ENCODE results near the gene EMC9.

EMC9 gene

DNA sequence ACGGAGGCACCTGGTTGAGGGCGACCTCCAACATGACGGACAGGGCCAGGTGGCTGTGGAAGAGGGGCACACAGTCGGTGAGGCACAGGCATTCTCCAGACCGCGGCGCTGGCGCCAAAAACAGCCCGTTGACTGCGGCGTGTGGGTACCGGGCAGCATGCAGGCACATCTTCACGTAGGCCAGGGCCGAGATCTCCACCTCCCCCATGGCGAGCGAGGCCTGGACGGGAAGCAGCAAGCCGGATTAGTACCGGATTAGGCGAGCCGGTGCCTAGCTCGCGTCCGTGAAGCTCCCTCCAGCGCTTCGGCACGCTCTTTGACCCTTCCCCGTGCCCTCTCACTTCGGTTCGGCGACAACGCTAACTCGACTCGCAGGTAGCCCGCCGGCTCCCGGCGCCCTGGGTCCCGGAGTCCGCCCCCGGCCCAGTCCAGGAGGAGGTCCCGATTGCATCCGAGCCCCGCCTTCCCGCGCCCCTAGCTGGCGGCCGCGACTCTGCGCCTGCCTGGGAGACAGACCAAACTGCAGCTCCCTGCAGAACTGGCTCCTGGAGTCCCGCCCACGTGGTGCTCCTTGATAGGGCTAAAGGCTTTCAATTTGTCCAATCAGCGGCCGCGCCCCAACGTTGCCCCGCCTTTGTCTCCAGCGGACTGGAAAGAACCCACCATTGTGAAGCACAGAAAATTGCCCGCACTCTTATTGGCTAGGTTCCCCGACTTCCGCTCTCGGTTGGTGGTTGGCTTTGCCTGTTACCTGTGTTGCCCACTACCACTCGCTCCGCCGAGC is at the start of gene EMC9:
Gene EMC9, minus strand, starts transcription at position 495 of the 784 bp plus-strand sequence. Its CDS starts 287 bp downstream, at position 208.
- in situ Hi-C loops (cut with MboI; ENCODE audit: low sequenced_read_pairs) = no loop called here

DNA sequence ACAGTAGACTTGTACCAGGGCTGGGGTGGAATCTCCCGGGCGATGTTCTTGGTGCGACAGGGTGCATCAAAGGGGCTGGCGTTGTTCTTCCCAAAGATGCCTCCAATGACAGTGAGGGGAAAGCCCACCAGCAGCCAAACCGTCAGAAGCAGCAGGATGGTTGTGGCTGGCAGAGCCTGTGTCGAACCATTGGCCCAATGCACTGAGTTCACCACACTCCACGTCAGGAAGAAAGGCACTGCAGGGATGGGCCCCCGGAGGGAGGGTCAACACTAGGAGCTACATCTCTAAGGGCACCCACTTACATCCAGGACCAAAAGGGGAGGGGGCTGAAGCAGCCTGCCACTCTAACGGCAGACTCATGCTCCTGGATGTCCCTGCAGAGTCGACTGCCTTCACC is 49.0 kb upstream of the EMC9 start:
- in situ Hi-C loops (cut with MboI; ENCODE audit: low sequenced_read_pairs) = no loop called here

DNA sequence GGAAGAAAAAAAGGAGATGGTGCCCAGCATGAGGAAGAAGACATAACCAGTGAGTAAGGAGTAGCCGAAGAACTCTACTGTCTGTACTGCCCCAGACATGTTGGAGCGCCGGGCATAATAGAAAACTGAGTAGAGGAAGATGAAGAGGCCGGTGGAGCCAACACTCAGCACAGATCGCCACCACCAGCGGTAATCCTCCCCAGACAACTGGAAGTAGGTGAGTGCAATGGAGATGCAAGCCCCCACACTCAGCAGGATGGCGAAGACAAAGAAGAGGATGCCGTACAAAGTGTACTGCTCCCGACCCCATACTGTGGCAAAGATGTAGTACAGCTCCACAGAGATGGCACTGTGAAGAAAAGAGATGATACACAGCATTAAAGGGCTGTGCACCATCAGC is 48.1 kb upstream of the EMC9 start:
- in situ Hi-C loops (cut with MboI; ENCODE audit: low sequenced_read_pairs) = no loop called here

- in situ Hi-C loops (cut with MboI; ENCODE audit: low sequenced_read_pairs) = no loop called here
Observed at GRCh38 chr14:24189059-24189375, 47.6 kb upstream of the EMC9 start.

- in situ Hi-C loops (cut with MboI; ENCODE audit: low sequenced_read_pairs) = no loop called here
Observed at GRCh38 chr14:24188251-24189058, 47.1 kb upstream of the EMC9 start, which contains the start of gene IPO4. Gene IPO4 (minus strand): TSS chr14:24188816. CDS start chr14:24188787, 29 bp downstream.

- in situ Hi-C loops (cut with MboI; ENCODE audit: low sequenced_read_pairs) = no loop called here
Observed at GRCh38 chr14:24187539-24187915, 46.1 kb upstream of the EMC9 start.

GRCh38 chr14:24186831-24187538 is 45.6 kb upstream of the EMC9 start:
- in situ Hi-C loops (cut with MboI; ENCODE audit: low sequenced_read_pairs) = no loop called here

GRCh38 chr14:24185741-24186140 is 44.4 kb upstream of the EMC9 start:
- in situ Hi-C loops (cut with MboI; ENCODE audit: low sequenced_read_pairs) = no loop called here

DNA sequence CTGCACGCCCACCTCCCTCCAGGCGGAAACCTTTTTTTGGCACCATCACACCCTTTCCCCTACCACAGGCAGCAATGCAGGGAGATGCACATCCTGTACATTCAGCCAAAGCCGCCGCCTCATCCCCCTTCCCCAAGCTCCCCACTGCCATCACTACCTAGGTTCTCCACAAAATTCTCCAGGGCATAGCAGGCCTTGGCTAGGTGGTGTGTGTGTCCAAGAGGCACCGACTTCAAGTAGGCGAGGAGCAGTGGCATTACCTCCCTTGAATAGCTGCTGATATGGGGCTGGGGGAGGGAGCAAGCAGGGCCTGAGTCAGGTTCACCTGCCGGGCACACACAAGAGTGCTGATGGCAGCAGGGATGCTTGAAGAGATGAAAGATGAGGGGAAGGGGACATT is 43.6 kb upstream of the EMC9 start:
- in situ Hi-C loops (cut with MboI; ENCODE audit: low sequenced_read_pairs) = no loop called here

- in situ Hi-C loops (cut with MboI; ENCODE audit: low sequenced_read_pairs) = no loop called here
Observed at GRCh38 chr14:24184104-24184970, 42.9 kb upstream of the EMC9 start.

DNA sequence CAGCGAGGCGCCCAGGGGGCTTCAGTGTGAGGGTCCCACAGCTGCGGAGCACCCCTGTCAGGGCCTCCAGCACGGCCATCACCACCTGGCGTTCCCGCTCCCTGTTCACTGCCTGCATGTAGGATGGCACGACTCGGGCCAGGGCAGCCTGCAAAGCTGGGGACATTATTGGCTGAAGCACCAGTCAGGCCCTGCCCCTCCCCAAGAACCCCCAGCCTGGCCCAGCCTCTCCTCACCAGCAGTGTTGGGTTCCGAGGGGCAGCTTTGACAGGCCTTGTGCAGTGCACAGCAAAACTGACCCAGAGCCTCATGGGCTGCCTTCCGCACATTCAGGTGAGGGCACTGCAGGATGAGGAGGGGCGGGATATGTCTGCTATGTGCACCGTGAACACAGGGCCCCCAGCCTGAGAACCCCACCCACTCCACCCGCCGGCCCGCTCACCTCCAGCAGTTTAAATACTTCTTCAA is 41.7 kb upstream of the EMC9 start:
- in situ Hi-C loops (cut with MboI; ENCODE audit: low sequenced_read_pairs) = no loop called here

- in situ Hi-C loops (cut with MboI; ENCODE audit: low sequenced_read_pairs) = no loop called here
Observed at GRCh38 chr14:24182110-24182882, 40.9 kb upstream of the EMC9 start.

DNA sequence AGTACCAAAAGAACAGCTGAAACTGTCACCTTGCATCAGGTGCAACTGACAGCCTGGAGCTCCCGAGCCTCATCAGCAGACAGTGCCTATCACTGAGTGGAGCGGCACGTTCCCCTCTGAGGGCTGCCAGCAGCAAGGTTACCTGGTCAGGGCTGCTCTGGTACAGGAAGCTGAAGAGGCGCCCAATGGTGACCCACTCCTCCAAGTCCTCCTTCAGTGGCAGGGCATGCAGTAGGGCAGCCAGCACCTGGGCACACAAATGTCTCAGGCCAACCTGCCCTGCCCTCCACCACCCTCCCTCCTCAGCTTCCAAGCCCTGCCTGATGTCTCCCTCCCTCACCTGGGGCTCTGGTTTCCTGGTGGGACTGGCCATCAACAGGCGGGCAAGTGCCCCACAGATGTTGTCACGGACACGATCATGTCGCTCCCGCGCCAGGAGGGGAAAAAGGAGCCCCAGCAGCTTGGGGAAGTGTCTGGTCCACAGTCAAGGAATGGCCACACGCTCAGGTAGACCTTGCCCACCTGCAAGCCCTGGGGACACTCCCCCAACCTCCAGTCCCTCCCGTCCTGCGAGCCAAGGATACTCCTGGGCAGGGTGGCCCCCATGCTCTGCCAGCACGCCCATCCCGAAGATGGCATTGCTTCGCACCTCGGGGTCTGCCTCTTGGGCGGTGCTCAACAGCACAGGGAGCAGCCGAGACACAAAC is 40.1 kb upstream of the EMC9 start:
- in situ Hi-C loops (cut with MboI; ENCODE audit: low sequenced_read_pairs) = no loop called here

DNA sequence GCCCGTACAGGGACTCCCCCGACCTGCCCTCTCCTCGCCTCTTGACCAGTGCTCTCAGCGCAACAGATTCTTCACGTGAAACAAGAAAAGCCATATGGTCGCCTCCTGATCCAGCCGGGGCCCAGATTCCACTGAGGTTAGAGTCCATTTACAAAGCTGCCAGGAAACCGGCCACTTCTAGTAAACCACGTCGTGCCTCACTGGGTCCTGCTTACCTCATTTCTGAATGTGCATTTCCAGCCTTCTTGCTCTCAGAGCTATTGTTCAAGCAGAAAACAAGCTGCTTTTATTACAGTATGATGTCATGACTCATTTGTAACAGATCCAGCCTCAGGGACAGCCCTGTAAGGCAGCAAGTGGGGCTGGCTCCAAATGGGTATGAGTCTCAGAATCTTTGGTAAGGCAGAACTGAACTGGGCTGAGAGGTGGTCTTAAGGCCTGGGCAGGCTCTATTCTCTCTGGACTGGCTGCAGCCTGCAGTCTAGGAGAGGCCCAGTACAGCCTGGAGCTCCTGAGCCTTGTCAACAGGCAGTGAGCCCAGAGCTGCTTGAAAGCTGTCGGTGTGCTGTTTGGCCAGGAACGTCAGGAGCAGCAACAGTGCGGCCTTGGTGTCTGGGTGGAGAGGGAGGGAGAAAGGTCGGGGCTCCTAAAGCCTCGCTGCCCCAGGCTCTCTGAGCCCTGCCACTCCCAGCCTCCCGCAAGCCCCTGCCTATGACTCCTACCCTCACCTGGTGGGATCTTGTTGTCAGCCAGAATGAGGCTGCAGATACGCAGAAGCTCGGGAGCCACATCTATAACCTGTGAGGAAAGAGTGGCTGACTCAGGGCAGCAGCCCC is 38.8 kb upstream of the EMC9 start:
- in situ Hi-C loops (cut with MboI; ENCODE audit: low sequenced_read_pairs) = no loop called here

GRCh38 chr14:24179294-24179960 is 38.0 kb upstream of the EMC9 start:
- in situ Hi-C loops (cut with MboI; ENCODE audit: low sequenced_read_pairs) = no loop called here

DNA sequence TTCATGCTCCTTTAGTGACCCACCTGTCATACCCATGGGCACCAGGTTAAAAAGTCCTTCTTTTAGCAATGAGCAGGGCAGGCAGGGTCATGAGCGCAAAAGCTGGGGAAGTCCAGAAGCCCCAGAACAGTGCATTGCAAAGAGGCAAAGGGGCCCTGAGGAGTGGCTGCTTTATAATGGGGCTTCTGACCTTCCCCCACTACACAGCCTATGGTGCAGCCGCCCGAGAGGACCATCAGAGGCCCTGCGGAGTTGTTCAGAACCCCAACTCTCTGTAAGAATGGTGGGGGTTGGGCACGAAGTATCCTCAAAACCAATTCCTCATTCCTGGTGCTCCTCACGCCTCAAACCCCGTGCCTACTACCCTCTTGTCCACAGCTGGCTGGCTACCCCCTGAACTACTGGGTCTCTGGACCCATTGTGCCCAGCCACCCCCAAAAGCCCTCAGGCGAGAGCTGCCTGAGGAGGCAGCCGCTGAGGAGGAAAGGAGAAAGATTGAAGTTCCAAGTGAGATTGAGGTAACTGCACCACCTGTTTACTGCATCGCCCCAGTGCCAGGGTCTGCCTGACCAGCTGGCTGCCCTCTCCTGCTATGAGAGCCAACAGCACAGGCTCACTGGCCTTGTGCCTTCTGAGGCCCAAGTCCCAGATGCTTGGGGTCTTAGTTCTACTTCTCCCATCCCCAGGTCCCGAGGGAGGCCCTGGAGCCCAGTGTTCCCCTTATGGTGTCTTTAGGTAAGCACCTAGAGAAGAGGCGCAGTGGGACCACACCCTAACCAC is 37.2 kb upstream of the EMC9 start:
- in situ Hi-C loops (cut with MboI; ENCODE audit: low sequenced_read_pairs) = no loop called here

DNA sequence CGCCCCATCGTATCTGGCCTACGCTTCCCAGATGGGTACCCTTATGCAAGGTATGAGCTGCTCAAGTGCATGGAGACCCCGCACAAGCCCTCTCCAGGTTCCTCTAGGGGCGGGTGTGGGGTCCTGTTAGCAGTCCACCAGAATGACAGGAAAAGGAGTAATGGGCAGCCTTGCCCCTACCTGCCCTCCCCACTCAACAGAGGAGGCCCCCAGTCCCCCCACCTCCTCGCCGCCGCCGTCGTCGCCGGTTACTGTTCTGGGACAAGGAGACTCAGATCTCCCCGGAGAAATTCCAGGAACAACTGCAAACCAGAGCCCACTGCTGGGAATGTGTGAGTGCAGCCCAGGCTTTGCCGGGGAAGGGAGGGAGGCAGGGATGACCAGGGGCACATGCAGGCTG is 36.5 kb upstream of the EMC9 start:
- in situ Hi-C loops (cut with MboI; ENCODE audit: low sequenced_read_pairs) = no loop called here

All from HL-60/S4 (cell line).